Liver (tissue), 3 donors: ENCODE data around the gene PRKN.
"Not testable (repeated sequence)": the region's sequence is repeated elsewhere in the genome, so short reads cannot be mapped to it uniquely, and the experiment has no call there.

Experiments used
- ATF3 ChIP-seq: IDR thresholded peaks from 2 replicates; pipeline ENCODE4 v1.6.1; 2016; ENCODE audit warnings: antibody characterized with exemption
- CTCF ChIP-seq: fragments of 150-350 bp; IDR thresholded peaks from 2 replicates; pipeline ENCODE4 v1.5.1; 2017; ENCODE audit warnings: improper control_type of control experiment, low read depth, low read length; ENCODE audit not compliant: missing input control
- NR2F2 ChIP-seq: IDR thresholded peaks from 2 replicates; pipeline ENCODE4 v1.6.1; 2016; ENCODE audit warnings: antibody characterized with exemption
- ZBTB33 ChIP-seq: IDR thresholded peaks from 2 replicates; pipeline ENCODE4 v1.6.1; 2016; ENCODE audit warnings: antibody characterized with exemption
- donor health status: healthy.
- donor health status: healthy.

DNA sequence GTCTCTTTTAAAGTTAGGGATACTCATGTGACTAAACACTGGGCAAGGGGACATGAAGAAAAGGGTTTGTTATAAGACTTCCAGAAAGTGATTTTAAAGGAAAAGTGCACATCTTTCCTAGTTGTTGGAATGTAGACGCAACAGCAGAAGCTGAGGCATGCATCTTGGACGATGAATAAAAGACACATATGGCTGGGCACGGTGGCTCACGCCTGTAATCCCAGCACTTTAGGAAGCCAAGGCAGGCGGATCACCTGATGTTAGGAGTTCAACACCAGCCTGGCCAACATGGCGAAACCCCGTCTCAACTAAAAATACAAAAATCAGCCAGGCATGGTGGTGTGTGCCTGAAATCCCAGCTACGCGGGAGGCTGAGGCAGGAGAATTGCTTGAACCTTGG, 905.4 kb downstream of the PRKN start:
- not testable (repeated sequence) for TF ChIP-seq ZBTB33, CTCF, NR2F2, ATF3
